Measurements from ENCODE around the gene ARID1B.

ARID1B gene

GRCh38 chr6:156821707-156822106, 44.5 kb downstream of the ARID1B start:
- Histone ChIP-seq H3K27ac (ENCODE audit: extremely low read depth, low read depth, low read length) (no peak overlapping the region), H3K4me1 (ENCODE audit: control insufficient read depth, insufficient read depth, low read length) (peaks cover 22% of the 10 kb centered on the region), H3K36me3 (ENCODE audit: control insufficient read depth in 2 of 2, insufficient read depth in 1 of 2, low read length in 2 of 2) (no peaks in the 10 kb centered on the region), H3K9me3 (ENCODE audit: control insufficient read depth, insufficient read depth, low read depth, low read length) (no peaks in the 10 kb centered on the region), H3K4me3 (ENCODE audit: low read depth, low read length) (no peak overlapping the region)
- TF ChIP-seq ZNF223 (tag by site-specific recombination; IDR thresholded peaks at IDR 0.05) (no peak), ZNF776 (tag by site-specific recombination; IDR thresholded peaks at IDR 0.05; ENCODE audit: borderline replicate concordance) (no peak), ATF2 (tag by site-specific recombination; IDR thresholded peaks at IDR 0.05; ENCODE audit: low read depth) (0 out of 2 replicates have a peak, but pooled peaks have one; percentile 32)
- ChIA-PET POLR2A (no interaction called here), CTCF (no interaction called here)

GRCh38 chr6:156822747-156823206, 45.6 kb downstream of the ARID1B start:
- CTCF ChIA-PET = interaction anchor here (0.7 to 0.9 kb wide), 2 partner anchors 61 to 593 kb away, joined by 3 read pairs; no protein-coding TSS in a partner anchor
- TF ChIP-seq ZBTB20 (tag by site-specific recombination; IDR thresholded peaks at IDR 0.05) (peak; percentile 81), ZFHX2 (tag by site-specific recombination; conservative IDR thresholded peaks at IDR 0.05) (peak; percentile 78), EGR2 (tag by site-specific recombination; IDR thresholded peaks at IDR 0.05; ENCODE audit: low read depth) (peak; percentile 77), ZNF302 (tag by site-specific recombination; IDR thresholded peaks at IDR 0.05; ENCODE audit: low read depth) (no peak), ZNF747 (tag by site-specific recombination; IDR thresholded peaks at IDR 0.05) (no peak), INSM2 (tag by site-specific recombination; IDR thresholded peaks at IDR 0.05) (no peak), ZNF114 (tag by site-specific recombination; IDR thresholded peaks at IDR 0.05) (no peak), TRIM28 (IDR thresholded peaks at IDR 0.05; ENCODE audit: borderline replicate concordance, low read length) (peak; percentile 82; the same call in 1 of the 2 replicates)
- H3K4me3 ChIP-seq (ENCODE audit: low read depth, low read length) = no peak overlapping the region
- peaks cover 19% of the 10 kb centered on the region for H3K4me1 ChIP-seq (ENCODE audit: control insufficient read depth, insufficient read depth, low read length)
- POLR2A ChIA-PET = interaction anchor here (0.6 kb wide), 1 partner anchor 20 kb away, joined by 3 read pairs; no protein-coding TSS in a partner anchor
- no peaks in the 10 kb centered on the region for H3K9me3 ChIP-seq (ENCODE audit: control insufficient read depth, insufficient read depth, low read depth, low read length)
- no peak overlapping the region for H3K27ac ChIP-seq (ENCODE audit: extremely low read depth, low read depth, low read length)
- no peaks in the 10 kb centered on the region for H3K36me3 ChIP-seq (ENCODE audit: control insufficient read depth in 2 of 2, insufficient read depth in 1 of 2, low read length in 2 of 2)

- ChIA-PET POLR2A (interaction anchor here (1.0 kb wide), 1 partner anchor 23 kb away, joined by 4 read pairs; no protein-coding TSS in a partner anchor), CTCF (interaction anchor here (0.8 kb wide), 1 partner anchor 32 kb away, joined by 7 read pairs; no protein-coding TSS in a partner anchor)
- Histone ChIP-seq H3K9me3 (ENCODE audit: control insufficient read depth, insufficient read depth, low read depth, low read length) (no peaks in the 10 kb centered on the region), H3K27ac (ENCODE audit: extremely low read depth, low read depth, low read length) (no peak overlapping the region), H3K4me1 (ENCODE audit: control insufficient read depth, insufficient read depth, low read length) (peaks cover 19% of the 10 kb centered on the region), H3K4me3 (ENCODE audit: low read depth, low read length) (no peak overlapping the region), H3K36me3 (ENCODE audit: control insufficient read depth in 2 of 2, insufficient read depth in 1 of 2, low read length in 2 of 2) (peaks cover 0 to 1% of the 10 kb centered on the region in 2 experiments; a peak in 1 of 3 replicates)
- TF ChIP-seq ZBTB17 (tag by site-specific recombination; IDR thresholded peaks at IDR 0.05) (no peak), ZNF473 (tag by site-specific recombination; IDR thresholded peaks at IDR 0.05) (no peak), ZNF184 (tag by site-specific recombination; IDR thresholded peaks at IDR 0.05) (no peak), SETDB1 (IDR thresholded peaks at IDR 0.05; ENCODE audit: insufficient read length, low read length) (no peak), BCL6B (tag by site-specific recombination; IDR thresholded peaks at IDR 0.05) (no peak), ZNF558 (tag by site-specific recombination; IDR thresholded peaks at IDR 0.05) (no peak)
Measured at GRCh38 chr6:156824142-156824541, 47.0 kb downstream of the ARID1B start.

Measured in HEK293 (cell line).